ENCODE results near the gene EIF5B. TPM values are rescaled to one million over a fixed set of nuclear protein-coding genes. Genes with fewer than 3 reads are reported as not detected.

The EIF5B gene
- total and polyA plus RNA-seq, 2 of the 8 experiments (the other 6 are each of a cell fraction or from before 2014, with no cell fraction given): 10.7 to 64.5 TPM

GRCh38 chr2:99430614-99431291 lies 93.6 kb downstream of the EIF5B start (continued):
- no peak for TF ChIP-seq SUZ12 (IDR thresholded peaks at IDR 0.05; ENCODE audit: low read length)
- TF ChIP-seq CHD1 (IDR thresholded peaks at IDR 0.05; ENCODE audit: low read depth, low read length): no peak
- no peak for TF ChIP-seq SIN3A (conservative IDR thresholded peaks at IDR 0.05 in 1 of 2, IDR thresholded peaks at IDR 0.05 in 1 of 2; ENCODE audit: low read depth in 1 of 2, low read length in 2 of 2)
- TF ChIP-seq TCF12 (IDR thresholded peaks at IDR 0.05; ENCODE audit: low read depth, low read length): no peak

Data from H1 (cell line).